Measurements from ENCODE around the gene UBE2D2.

GRCh38 chr5:139651043-139651834 lies 90.1 kb downstream of the UBE2D2 start:
- TF ChIP-seq EZH2 (IDR thresholded peaks at IDR 0.05) (no peak), POLR2AphosphoS5 (IDR thresholded peaks at IDR 0.05; ENCODE audit: borderline replicate concordance, low read depth, low read length) (no peak)

Data from SK-N-MC (cell line).